ENCODE measurements around the gene STK10. TPM values are rescaled to one million over a fixed set of nuclear protein-coding genes. Genes with fewer than 3 reads are reported as not detected.

Gene STK10
- total and polyA plus RNA-seq, 9 of the 15 experiments (the other 6 are each of a cell fraction or from before 2014, with no cell fraction given): 0.30 to 6.7 (median 2.4) TPM

GRCh38 chr5:172144291-172144815 lies 43.7 kb downstream of the STK10 start (continued):
- TF ChIP-seq ETS2 (tag; IDR thresholded peaks at IDR 0.05; ENCODE audit: borderline replicate concordance, poor library complexity, severe bottlenecking): no peak
- no peak for TF ChIP-seq POLR3G (IDR thresholded peaks at IDR 0.05; ENCODE audit: extremely low read depth, insufficient read length, insufficient replicate concordance)
- no peak for TF ChIP-seq ZNF766 (CRISPR knock-in tag; conservative IDR thresholded peaks at IDR 0.05)
- TF ChIP-seq ZKSCAN3 (CRISPR knock-in tag; IDR thresholded peaks at IDR 0.05): no peak
- TF ChIP-seq, protein P1, sequence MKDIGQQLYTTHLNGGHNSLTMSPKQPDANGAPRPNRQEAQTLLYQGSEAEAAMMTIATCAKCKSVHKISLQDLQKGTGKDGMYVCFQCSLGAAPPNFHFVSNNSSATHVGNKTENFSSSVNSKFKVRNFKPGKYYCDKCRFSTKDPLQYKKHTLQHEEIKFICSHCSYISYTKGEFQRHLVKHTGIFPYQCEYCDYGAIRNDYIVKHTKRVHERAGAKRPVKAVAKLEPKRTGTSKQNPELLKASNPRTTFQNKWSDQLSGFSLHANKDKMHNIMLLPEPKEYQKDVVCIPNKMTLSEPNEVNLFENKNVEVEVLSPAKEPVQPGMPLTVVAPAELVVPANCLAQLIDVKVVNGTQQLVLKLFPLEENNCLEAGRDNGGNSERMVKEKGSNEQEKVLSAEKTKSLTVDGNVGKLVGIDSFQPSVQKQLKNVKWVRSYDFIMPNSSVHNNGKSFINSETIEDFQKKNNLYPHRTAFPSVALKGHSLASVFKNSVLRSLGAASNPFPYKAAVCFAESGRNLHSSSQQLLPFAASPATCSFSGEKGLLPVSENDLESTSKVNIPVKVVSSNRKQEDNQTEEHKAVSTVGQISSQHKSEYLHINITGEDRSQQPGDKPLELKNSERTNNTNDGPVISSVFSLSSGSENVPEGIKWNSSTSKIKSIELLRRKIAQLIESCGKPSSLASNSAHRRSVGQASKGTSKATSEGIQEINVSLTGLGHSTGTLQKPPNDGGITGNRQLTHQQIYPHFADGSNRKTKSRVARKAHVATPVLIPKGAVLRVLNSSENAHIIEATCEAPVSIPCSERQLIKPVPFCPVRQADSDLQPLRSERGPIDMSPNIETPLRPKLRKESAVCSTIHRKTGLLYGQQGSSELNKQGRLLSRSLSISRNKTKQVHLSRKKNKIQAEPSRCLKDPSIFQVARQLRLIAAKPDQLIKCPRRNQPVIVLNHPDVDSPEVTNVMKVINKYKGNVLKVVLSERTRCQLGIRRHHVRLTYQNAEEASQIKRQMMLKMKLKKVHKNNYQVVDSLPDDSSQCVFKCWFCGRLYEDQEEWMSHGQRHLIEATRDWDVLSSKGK (CRISPR knock-in tag; IDR thresholded peaks at IDR 0.05): no peak
- peak; percentile 79 for TF ChIP-seq EGR1 (conservative IDR thresholded peaks at IDR 0.05)
- TF ChIP-seq GATA2 (CRISPR knock-in tag; IDR thresholded peaks at IDR 0.05): peak; percentile 87
- TF ChIP-seq TRIM25 (IDR thresholded peaks at IDR 0.05; ENCODE audit: borderline replicate concordance): no peak
- no peak for TF ChIP-seq KLF1 (tag; IDR thresholded peaks at IDR 0.05)
- no peak for TF ChIP-seq IRF1 (CRISPR knock-in tag; IDR thresholded peaks at IDR 0.05; ENCODE audit: borderline replicate concordance)
- no peak for TF ChIP-seq HSF4 (CRISPR knock-in tag; IDR thresholded peaks at IDR 0.05; ENCODE audit: borderline replicate concordance)
- TF ChIP-seq, protein P2, sequence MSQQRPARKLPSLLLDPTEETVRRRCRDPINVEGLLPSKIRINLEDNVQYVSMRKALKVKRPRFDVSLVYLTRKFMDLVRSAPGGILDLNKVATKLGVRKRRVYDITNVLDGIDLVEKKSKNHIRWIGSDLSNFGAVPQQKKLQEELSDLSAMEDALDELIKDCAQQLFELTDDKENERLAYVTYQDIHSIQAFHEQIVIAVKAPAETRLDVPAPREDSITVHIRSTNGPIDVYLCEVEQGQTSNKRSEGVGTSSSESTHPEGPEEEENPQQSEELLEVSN (IDR thresholded peaks at IDR 0.05; ENCODE audit: borderline replicate concordance in 1 of 2, extremely low read depth in 1 of 2, insufficient read depth in 1 of 2, insufficient read length in 1 of 2, low read depth in 1 of 2, low read length in 1 of 2, poor library complexity in 1 of 2, severe bottlenecking in 1 of 2): no peak
- TF ChIP-seq PREB (CRISPR knock-in tag; IDR thresholded peaks at IDR 0.05): no peak
- TF ChIP-seq ZC3H8 (IDR thresholded peaks at IDR 0.05): no peak
- no peak for TF ChIP-seq SIX5 (IDR thresholded peaks at IDR 0.05; ENCODE audit: borderline replicate concordance in 1 of 2, insufficient read depth in 1 of 2, low read depth in 1 of 2, low read length in 2 of 2)
- TF ChIP-seq TARDBP (IDR thresholded peaks at IDR 0.05): no peak
- TF ChIP-seq NRF1 (conservative IDR thresholded peaks at IDR 0.05 in 1 of 2, IDR thresholded peaks at IDR 0.05 in 1 of 2): no peak
